ENCODE results near the gene KLK2. TPM values are rescaled to one million over a fixed set of nuclear protein-coding genes. Genes with fewer than 3 reads are reported as not detected.

KLK2 gene
- polyA plus RNA-seq, 4 donors = 0.03 to 0.24 TPM; not detected in 2

GRCh38 chr19:50844296-50844935 is 28.8 kb upstream of the KLK2 start:
- DNase-seq (ENCODE audit: low read depth in 4 of 4, low spot score in 3 of 4) = no peak

GRCh38 chr19:50850738-50851137 is 22.5 kb upstream of the KLK2 start:
- DNase-seq (ENCODE audit: low read depth in 4 of 4, low spot score in 3 of 4) = no peak

- DNase-seq (ENCODE audit: low read depth in 4 of 4, low spot score in 3 of 4) = no peak
These were observed 21.6 kb upstream of the KLK2 start for GRCh38 chr19:50851620-50852019.

- no peak for DNase-seq (ENCODE audit: low read depth in 4 of 4, low spot score in 3 of 4)
These were observed 18.4 kb upstream of the KLK2 start, which contains the start of gene KLK3 for GRCh38 chr19:50854636-50855410. KLK3 (plus strand) TSS chr19:50854915; CDS start chr19:50854956, 41 bp downstream.

GRCh38 chr19:50857366-50857765 is 15.9 kb upstream of the KLK2 start:
- DNase-seq (ENCODE audit: low read depth in 4 of 4, low spot score in 3 of 4) = no peak

- DNase-seq (ENCODE audit: low read depth in 4 of 4, low spot score in 3 of 4) = no peak
These were observed 14.4 kb upstream of the KLK2 start for GRCh38 chr19:50858886-50859285.

GRCh38 chr19:50859849-50860248 is 13.4 kb upstream of the KLK2 start:
- DNase-seq (ENCODE audit: low read depth in 4 of 4, low spot score in 3 of 4) = no peak

- no peak for DNase-seq (ENCODE audit: low read depth in 4 of 4, low spot score in 3 of 4)
These were observed 12.2 kb upstream of the KLK2 start for GRCh38 chr19:50861010-50861409.

- DNase-seq (ENCODE audit: low read depth in 4 of 4, low spot score in 3 of 4) = no peak
These were observed 11.5 kb upstream of the KLK2 start for GRCh38 chr19:50861496-50862286.

GRCh38 chr19:50869479-50869878 is 3.8 kb upstream of the KLK2 start:
- DNase-seq (ENCODE audit: low read depth in 4 of 4, low spot score in 3 of 4) = no peak

- DNase-seq (ENCODE audit: low read depth in 4 of 4, low spot score in 3 of 4) = no peak
These were observed 2.7 kb upstream of the KLK2 start for GRCh38 chr19:50870417-50871089.

- no peak for DNase-seq (ENCODE audit: low read depth in 4 of 4, low spot score in 3 of 4)
These were observed 972 bp downstream of the KLK2 start for GRCh38 chr19:50874211-50874610.

GRCh38 chr19:50875795-50876422 is 2.7 kb downstream of the KLK2 start:
- DNase-seq (ENCODE audit: low read depth in 4 of 4, low spot score in 3 of 4) = no peak

GRCh38 chr19:50876456-50876855 is 3.2 kb downstream of the KLK2 start:
- DNase-seq (ENCODE audit: low read depth in 4 of 4, low spot score in 3 of 4) = no peak

GRCh38 chr19:50877338-50877737 is 4.1 kb downstream of the KLK2 start:
- DNase-seq (ENCODE audit: low read depth in 4 of 4, low spot score in 3 of 4) = no peak

GRCh38 chr19:50878851-50879250 is 5.6 kb downstream of the KLK2 start:
- no peak for DNase-seq (ENCODE audit: low read depth in 4 of 4, low spot score in 3 of 4)

GRCh38 chr19:50880241-50880640 is 7.0 kb downstream of the KLK2 start:
- no peak for DNase-seq (ENCODE audit: low read depth in 4 of 4, low spot score in 3 of 4)

- no peak for DNase-seq (ENCODE audit: low read depth in 4 of 4, low spot score in 3 of 4)
These were observed 8.9 kb downstream of the KLK2 start for GRCh38 chr19:50882188-50882587.

GRCh38 chr19:50889638-50890037 is 16.4 kb downstream of the KLK2 start:
- DNase-seq (ENCODE audit: low read depth in 4 of 4, low spot score in 3 of 4) = no peak
